Common myeloid progenitor, CD34-positive (primary cell): ENCODE measurements around the gene CA4.
"Not testable (repeated sequence)": the region's sequence is repeated elsewhere in the genome, so short reads cannot be mapped to it uniquely, and the experiment has no call there.

Experiments
- CTCF ChIA-PET: fragments of 350-600 bp; sonication (Branson Sonifier 250); formaldehyde crosslinking; loops from one replicate; lab custom pipeline; 2021; ENCODE audit warnings: antibody characterized with exemption; lab: Charles Lee
- POLR2A ChIA-PET: fragments of 350-600 bp; sonication (Branson Sonifier 250); formaldehyde crosslinking; loops from one replicate; lab custom pipeline; 2021; ENCODE audit warnings: antibody characterized with exemption; lab: Charles Lee
- DNase-seq, 3 donors: peaks; one replicate each; pipeline versions ENCODE4 v3.0.0 to v3.0.0-alpha.2; 2013
- H3K27ac ChIP-seq, 2 experiments: 1 replicate in 1 of 2; 2 replicates in 1 of 2; pipeline ENCODE4 v1.7.0; 2013; ENCODE audit warnings: inconsistent platforms in 2 of 2, low read length in 2 of 2, mild to moderate bottlenecking in 2 of 2, low read depth in 1 of 2, moderate library complexity in 1 of 2; ENCODE audit not compliant: severe bottlenecking in 2 of 2, insufficient read depth in 1 of 2, poor library complexity in 1 of 2
- H3K27me3 ChIP-seq, 5 experiments: replicated peaks in 2 of 5; 1 replicate in 3 of 5; 2 replicates in 2 of 5; pipeline versions ENCODE4 v1.6.1 to v1.7.0; 2013; ENCODE audit warnings: low read length in 4 of 5, mild to moderate bottlenecking in 2 of 5, moderate library complexity in 2 of 5, inconsistent platforms in 1 of 5; ENCODE audit not compliant: insufficient read depth in 5 of 5, control insufficient read depth in 4 of 5
- H3K36me3 ChIP-seq, 4 experiments: 1 replicate in 2 of 4; 2 replicates in 2 of 4; pipeline versions ENCODE4 v1.6.1 to v1.7.0; 2013; ENCODE audit warnings: low read length in 3 of 4, control low read depth in 1 of 4, mild to moderate bottlenecking in 1 of 4; ENCODE audit not compliant: control insufficient read depth in 4 of 4, insufficient read depth in 4 of 4
- H3K4me1 ChIP-seq, 4 experiments: 1 replicate in 3 of 4; 2 replicates in 1 of 4; pipeline versions ENCODE4 v1.6.1 to v1.7.1; 2013; ENCODE audit warnings: low read length in 3 of 4, mild to moderate bottlenecking in 3 of 4, control low read depth in 1 of 4, inconsistent platforms in 1 of 4, moderate library complexity in 1 of 4; ENCODE audit not compliant: control insufficient read depth in 4 of 4, insufficient read depth in 4 of 4; ENCODE audit errors: control extremely low read depth in 1 of 4
- H3K4me3 ChIP-seq, 7 experiments: 1 replicate in 4 of 7; 2 replicates in 3 of 7; pipeline versions ENCODE4 v1.5.1 to v1.7.0; 2013; ENCODE audit warnings: mild to moderate bottlenecking in 7 of 7, low read length in 6 of 7, moderate library complexity in 6 of 7, inconsistent platforms in 2 of 7, low read depth in 2 of 7, control low read depth in 1 of 7; ENCODE audit not compliant: insufficient read depth in 4 of 7, control insufficient read depth in 1 of 7; ENCODE audit errors: extremely low read depth in 1 of 7
- H3K9me3 ChIP-seq, 5 experiments: 1 replicate in 4 of 5; 2 replicates in 1 of 5; pipeline versions ENCODE4 v1.6.1 to v1.7.1; 2013; ENCODE audit warnings: low read length in 4 of 5, mild to moderate bottlenecking in 2 of 5, inconsistent platforms in 1 of 5, low read depth in 1 of 5, moderate library complexity in 1 of 5; ENCODE audit not compliant: control insufficient read depth in 4 of 5, insufficient read depth in 2 of 5; ENCODE audit errors: control extremely low read depth in 1 of 5
- whole genome bisulfite sequencing: methylation state at CpG from one replicate; pipeline ENCODE4 v1.1.5; 2013; ENCODE audit not compliant: insufficient coverage; 5-methylcytosine and 5-hydroxymethylcytosine counted together

CA4 gene

GRCh38 chr17:60107526-60108257 is 42.1 kb upstream of the CA4 start:
- Histone ChIP-seq H3K9me3 (no peaks in the 10 kb centered on the region), H3K4me3 (no peak overlapping the region), H3K36me3 (no peaks in the 10 kb centered on the region), H3K27ac (no peak overlapping the region), H3K27me3 (no peaks in the 10 kb centered on the region), H3K4me1 (peaks cover 0 to 8% (median 3%) of the 10 kb centered on the region in 4 experiments)
- CTCF ChIA-PET: no interaction called here
- 90% methylated on average over 5 of the region's 10 CpGs for WGBS
- POLR2A ChIA-PET: no interaction called here
- DNase-seq: peak in 1 of 3 donors; percentile 15

GRCh38 chr17:60108309-60108708 is 41.5 kb upstream of the CA4 start:
- no CpG with 5 or more reads among the region's 1 CpG for WGBS
- CTCF ChIA-PET: interaction anchor here (0.6 kb wide), 1 partner anchor 34 kb away, joined by 3 read pairs; no protein-coding TSS in a partner anchor
- H3K27ac ChIP-seq, H3K36me3 ChIP-seq, POLR2A ChIA-PET, DNase-seq, H3K27me3 ChIP-seq, H3K4me1 ChIP-seq, H3K9me3 ChIP-seq, H3K4me3 ChIP-seq: not testable (repeated sequence)

GRCh38 chr17:60108712-60109111 is 41.1 kb upstream of the CA4 start:
- ChIA-PET POLR2A (no interaction called here), CTCF (interaction anchor here (0.6 kb wide), 1 partner anchor 34 kb away, joined by 3 read pairs; no protein-coding TSS in a partner anchor)

GRCh38 chr17:60109161-60109560 is 40.6 kb upstream of the CA4 start:
- no CpG with 5 or more reads among the region's 1 CpG for WGBS
- no peak for DNase-seq
- Histone ChIP-seq H3K4me1 (no peaks in the 10 kb centered on the region), H3K9me3 (no peaks in the 10 kb centered on the region), H3K4me3 (no peak overlapping the region), H3K27me3 (no peaks in the 10 kb centered on the region), H3K36me3 (no peaks in the 10 kb centered on the region), H3K27ac (no peak overlapping the region)
- POLR2A ChIA-PET: no interaction called here
- CTCF ChIA-PET: interaction anchor here (0.6 kb wide), 1 partner anchor 33 kb away, joined by 3 read pairs; no protein-coding TSS in a partner anchor

More at GRCh38 chr17:60108712-60109111, 41.1 kb upstream of the CA4 start:
- no peaks in the 10 kb centered on the region for H3K36me3 ChIP-seq
- no peak overlapping the region for H3K27ac ChIP-seq
- H3K4me1 ChIP-seq: no peaks in the 10 kb centered on the region
- H3K27me3 ChIP-seq: no peaks in the 10 kb centered on the region
- DNase-seq: no peak
- 93% methylated on average over 3 of the region's 4 CpGs for WGBS
- no peak overlapping the region for H3K4me3 ChIP-seq
- no peaks in the 10 kb centered on the region for H3K9me3 ChIP-seq

GRCh38 chr17:60110586-60110985 is 39.2 kb upstream of the CA4 start:
- no peak for DNase-seq
- no peaks in the 10 kb centered on the region for H3K36me3 ChIP-seq
- H3K4me3 ChIP-seq: no peak overlapping the region
- POLR2A ChIA-PET: no interaction called here
- no peaks in the 10 kb centered on the region for H3K4me1 ChIP-seq
- no peak overlapping the region for H3K27ac ChIP-seq
- H3K9me3 ChIP-seq: no peaks in the 10 kb centered on the region
- H3K27me3 ChIP-seq: no peaks in the 10 kb centered on the region
- no CpG with 5 or more reads among the region's 3 CpGs for WGBS
- CTCF ChIA-PET: no interaction called here

- H3K4me3 ChIP-seq, H3K27me3 ChIP-seq, H3K4me1 ChIP-seq, H3K27ac ChIP-seq, POLR2A ChIA-PET, DNase-seq, H3K36me3 ChIP-seq, CTCF ChIA-PET, H3K9me3 ChIP-seq: not testable (repeated sequence)
- WGBS: no CpG with 5 or more reads among the region's 5 CpGs
Measured at GRCh38 chr17:60111661-60112060, 38.1 kb upstream of the CA4 start.

- H3K27ac ChIP-seq, DNase-seq, CTCF ChIA-PET, POLR2A ChIA-PET, H3K36me3 ChIP-seq, H3K4me3 ChIP-seq, H3K4me1 ChIP-seq, H3K27me3 ChIP-seq, H3K9me3 ChIP-seq: not testable (repeated sequence)
- no CpG with 5 or more reads among the region's 5 CpGs for WGBS
Measured at GRCh38 chr17:60115364-60115763, 34.4 kb upstream of the CA4 start.
